Nephron (organoid): Measurements from ENCODE around the gene POLR3B.
A peak's percentile ranks its signal among the peaks of the same experiment; 100 is the strongest.

ENCODE experiments used
- H3K27ac Mint-ChIP-seq, 3 experiments: 2 replicates each; pipeline ENCODE4 v1.8.0; 2020; ENCODE audit warnings: mixed read lengths in 3 of 3, mild to moderate bottlenecking in 2 of 3, moderate library complexity in 1 of 3
- H3K27me3 Mint-ChIP-seq: 2 replicates; pipeline ENCODE4 v1.8.0; 2021; ENCODE audit warnings: low read depth, mild to moderate bottlenecking, moderate library complexity, mixed read lengths
- H3K36me3 Mint-ChIP-seq: 2 replicates; pipeline ENCODE4 v1.8.0; 2020; ENCODE audit warnings: low read depth, mixed read lengths
- H3K4me1 Mint-ChIP-seq: 2 replicates; pipeline ENCODE4 v1.8.0; 2020; ENCODE audit warnings: mixed read lengths
- H3K4me3 Mint-ChIP-seq, 3 experiments: 2 replicates each; pipeline ENCODE4 v1.8.0; 2020; ENCODE audit warnings: mild to moderate bottlenecking in 3 of 3, mixed read lengths in 3 of 3, moderate library complexity in 2 of 3
- H3K9me3 Mint-ChIP-seq: 2 replicates; pipeline ENCODE4 v1.8.0; 2020; ENCODE audit warnings: mixed read lengths
- TF ChIP-seq, protein P1 (sequence below), 3 experiments: fragments of 200-600 bp; sonication (generic); IDR thresholded peaks; one replicate each; pipeline ENCODE4 v1.5.0; 2021; ENCODE audit warnings: antibody characterized with exemption in 3 of 3; ENCODE audit not compliant: unreplicated experiment in 3 of 3

POLR3B gene

DNA sequence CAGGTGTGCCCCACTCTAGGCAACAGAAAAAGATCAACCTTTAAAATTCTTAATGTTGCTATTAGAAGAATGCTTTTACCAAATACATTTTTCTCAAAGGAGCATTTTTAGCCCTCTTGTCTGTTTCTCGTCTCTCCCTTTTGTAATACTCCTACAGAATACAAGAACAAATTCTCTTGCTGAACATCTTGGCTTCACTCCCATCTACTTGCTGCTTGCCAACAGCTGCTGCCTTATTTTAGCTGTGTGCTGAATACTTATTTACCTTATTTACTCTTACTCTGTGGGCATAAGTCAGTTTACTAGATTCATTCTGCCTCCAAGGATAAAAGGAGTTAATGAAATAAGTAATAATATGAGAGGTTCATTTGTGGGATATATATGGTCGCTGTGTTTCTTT, 70.8 kb downstream of the POLR3B start:
- Mint-ChIP-seq H3K4me1 (peaks cover 33% of the 10 kb centered on the region), H3K4me3 (peak overlapping the region in 1 of 3 experiments; percentile 18), H3K27me3 (no peaks in the 10 kb centered on the region), H3K9me3 (no peaks in the 10 kb centered on the region), H3K36me3 (peaks cover 27% of the 10 kb centered on the region), H3K27ac (peak overlapping the region; percentile 51 to 84 (median 77))
- TF ChIP-seq, protein P1, sequence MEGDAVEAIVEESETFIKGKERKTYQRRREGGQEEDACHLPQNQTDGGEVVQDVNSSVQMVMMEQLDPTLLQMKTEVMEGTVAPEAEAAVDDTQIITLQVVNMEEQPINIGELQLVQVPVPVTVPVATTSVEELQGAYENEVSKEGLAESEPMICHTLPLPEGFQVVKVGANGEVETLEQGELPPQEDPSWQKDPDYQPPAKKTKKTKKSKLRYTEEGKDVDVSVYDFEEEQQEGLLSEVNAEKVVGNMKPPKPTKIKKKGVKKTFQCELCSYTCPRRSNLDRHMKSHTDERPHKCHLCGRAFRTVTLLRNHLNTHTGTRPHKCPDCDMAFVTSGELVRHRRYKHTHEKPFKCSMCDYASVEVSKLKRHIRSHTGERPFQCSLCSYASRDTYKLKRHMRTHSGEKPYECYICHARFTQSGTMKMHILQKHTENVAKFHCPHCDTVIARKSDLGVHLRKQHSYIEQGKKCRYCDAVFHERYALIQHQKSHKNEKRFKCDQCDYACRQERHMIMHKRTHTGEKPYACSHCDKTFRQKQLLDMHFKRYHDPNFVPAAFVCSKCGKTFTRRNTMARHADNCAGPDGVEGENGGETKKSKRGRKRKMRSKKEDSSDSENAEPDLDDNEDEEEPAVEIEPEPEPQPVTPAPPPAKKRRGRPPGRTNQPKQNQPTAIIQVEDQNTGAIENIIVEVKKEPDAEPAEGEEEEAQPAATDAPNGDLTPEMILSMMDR (IDR thresholded peaks at IDR 0.05; ENCODE audit: unreplicated experiment in 3 of 3), result no peak

GRCh38 chr12:106429043-106429552, 71.5 kb downstream of the POLR3B start:
- peak overlapping the region in 1 of 3 experiments; percentile 84 for H3K27ac Mint-ChIP-seq
- no peaks in the 10 kb centered on the region for H3K27me3 Mint-ChIP-seq
- peaks cover 27% of the 10 kb centered on the region for H3K36me3 Mint-ChIP-seq
- H3K4me3 Mint-ChIP-seq, result no peak overlapping the region
- peaks cover 33% of the 10 kb centered on the region for H3K4me1 Mint-ChIP-seq
- H3K9me3 Mint-ChIP-seq, result no peaks in the 10 kb centered on the region
- TF ChIP-seq, protein P1 (IDR thresholded peaks at IDR 0.05; ENCODE audit: unreplicated experiment in 3 of 3), result no peak

DNA sequence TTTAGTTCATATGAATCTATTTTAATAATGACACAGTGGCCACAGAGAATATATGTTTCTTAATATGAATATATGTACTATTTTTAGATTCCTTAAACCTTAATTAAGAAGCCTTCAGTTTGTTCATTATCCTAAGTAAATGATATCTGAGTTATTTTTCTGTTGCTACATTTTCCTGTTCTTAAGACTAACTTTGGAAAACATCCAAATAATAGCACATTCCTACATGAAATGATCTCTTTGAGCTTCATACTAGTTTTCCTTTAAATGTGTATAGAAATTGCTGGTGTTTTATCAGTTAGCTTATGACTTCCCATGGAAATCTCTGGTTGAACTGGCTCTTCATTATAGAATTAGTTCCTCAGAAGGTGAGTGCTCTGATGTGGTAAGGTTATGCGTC, 72.1 kb downstream of the POLR3B start:
- H3K4me1 Mint-ChIP-seq, result peaks cover 33% of the 10 kb centered on the region
- H3K4me3 Mint-ChIP-seq, result no peak overlapping the region
- peak overlapping the region in 2 of 3 experiments; percentile 73 to 89 for H3K27ac Mint-ChIP-seq
- no peaks in the 10 kb centered on the region for H3K27me3 Mint-ChIP-seq
- no peaks in the 10 kb centered on the region for H3K9me3 Mint-ChIP-seq
- H3K36me3 Mint-ChIP-seq, result peaks cover 27% of the 10 kb centered on the region
- TF ChIP-seq, protein P1 (IDR thresholded peaks at IDR 0.05; ENCODE audit: unreplicated experiment in 3 of 3), result no peak

GRCh38 chr12:106431839-106432411, 74.4 kb downstream of the POLR3B start:
- H3K9me3 Mint-ChIP-seq, result no peaks in the 10 kb centered on the region
- TF ChIP-seq, protein P1 (IDR thresholded peaks at IDR 0.05; ENCODE audit: unreplicated experiment in 3 of 3), result no peak
- H3K4me1 Mint-ChIP-seq, result peaks cover 28% of the 10 kb centered on the region
- H3K4me3 Mint-ChIP-seq, result no peak overlapping the region
- no peaks in the 10 kb centered on the region for H3K27me3 Mint-ChIP-seq
- peaks cover 33% of the 10 kb centered on the region for H3K36me3 Mint-ChIP-seq
- no peak overlapping the region for H3K27ac Mint-ChIP-seq

DNA sequence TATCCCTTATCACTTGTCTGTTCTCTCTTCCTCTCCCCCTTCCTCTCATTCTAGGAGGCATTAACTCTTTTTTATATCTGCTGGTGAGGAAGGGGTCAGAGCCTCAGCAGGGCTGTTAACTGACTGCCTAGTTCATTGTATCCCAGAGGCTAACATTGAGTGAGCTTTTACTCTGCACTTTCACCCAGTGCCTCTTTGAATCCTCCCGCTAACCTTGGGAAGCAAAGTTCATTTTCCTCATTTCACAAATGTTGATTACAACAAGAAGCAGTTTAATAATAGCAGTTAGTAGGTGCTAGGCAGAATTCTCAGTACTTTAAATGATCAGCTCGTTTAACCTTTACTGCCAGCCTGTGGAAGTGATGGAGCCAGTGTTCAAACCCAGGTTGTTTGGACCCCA, 75.5 kb downstream of the POLR3B start:
- TF ChIP-seq, protein P1 (IDR thresholded peaks at IDR 0.05; ENCODE audit: unreplicated experiment in 3 of 3), result no peak
- no peak overlapping the region for H3K4me3 Mint-ChIP-seq
- no peaks in the 10 kb centered on the region for H3K9me3 Mint-ChIP-seq
- no peak overlapping the region for H3K27ac Mint-ChIP-seq
- H3K4me1 Mint-ChIP-seq, result peaks cover 19% of the 10 kb centered on the region
- peaks cover 41% of the 10 kb centered on the region for H3K36me3 Mint-ChIP-seq
- H3K27me3 Mint-ChIP-seq, result no peaks in the 10 kb centered on the region

- Mint-ChIP-seq H3K36me3 (peaks cover 36% of the 10 kb centered on the region), H3K9me3 (no peaks in the 10 kb centered on the region), H3K4me3 (no peak overlapping the region), H3K27me3 (no peaks in the 10 kb centered on the region), H3K4me1 (peaks cover 8% of the 10 kb centered on the region), H3K27ac (no peak overlapping the region)
- TF ChIP-seq, protein P1 (IDR thresholded peaks at IDR 0.05; ENCODE audit: unreplicated experiment in 3 of 3), result no peak
Measured at GRCh38 chr12:106434526-106434925, 77.0 kb downstream of the POLR3B start.
